ENCODE data around the gene COX8A.

- TF ChIP-seq CTCF (conservative IDR thresholded peaks at IDR 0.05; ENCODE audit: low read depth, low read length) (no peak), EZH2 (IDR thresholded peaks at IDR 0.05; ENCODE audit: low read length, unreplicated experiment) (no peak), EZH2phosphoT487 (IDR thresholded peaks at IDR 0.05; ENCODE audit: borderline replicate concordance, low read length) (no peak)
Observed at GRCh38 chr11:64008914-64009633, 34.7 kb downstream of the COX8A start.

All from PC-3 (cell line).